ENCODE measurements around the gene GOLGB1. TPM values are rescaled to one million over a fixed set of nuclear protein-coding genes. Genes with fewer than 3 reads are reported as not detected.
"Not testable (repeated sequence)": the region's sequence is repeated elsewhere in the genome, so short reads cannot be mapped to it uniquely, and the experiment has no call there.

The GOLGB1 gene
- total RNA-seq = 10.5 and 20.7 TPM in 2 replicates

GRCh38 chr3:121749276-121750086, at the start of gene GOLGB1:
Gene GOLGB1 (minus strand): TSS chr3:121749741. CDS start chr3:121730971, 18,770 bp downstream.
- DNase-seq (ENCODE audit: low read depth) = peak; percentile 100
- no peak for TF ChIP-seq CTCF (conservative IDR thresholded peaks at IDR 0.05; ENCODE audit: low read depth, low read length)
- H3K4me3 ChIP-seq (ENCODE audit: low read depth, low read length) = peak within 1 kb of the TSS; percentile 88

GRCh38 chr3:121796970-121797369, 47.4 kb upstream of the GOLGB1 start:
- H3K4me3 ChIP-seq (ENCODE audit: low read depth, low read length) = no peak overlapping the region
- no peak for TF ChIP-seq CTCF (conservative IDR thresholded peaks at IDR 0.05; ENCODE audit: low read depth, low read length)

GRCh38 chr3:121794264-121794983, 44.9 kb upstream of the GOLGB1 start:
- no peak for TF ChIP-seq CTCF (conservative IDR thresholded peaks at IDR 0.05; ENCODE audit: low read depth, low read length)
- no peak overlapping the region for H3K4me3 ChIP-seq (ENCODE audit: low read depth, low read length)
- no peak for DNase-seq (ENCODE audit: low read depth)

More at GRCh38 chr3:121796970-121797369, 47.4 kb upstream of the GOLGB1 start:
- DNase-seq (ENCODE audit: low read depth) = no peak

GRCh38 chr3:121793078-121793477, 43.5 kb upstream of the GOLGB1 start:
- H3K4me3 ChIP-seq (ENCODE audit: low read depth, low read length) = no peak overlapping the region
- DNase-seq (ENCODE audit: low read depth) = no peak
- no peak for TF ChIP-seq CTCF (conservative IDR thresholded peaks at IDR 0.05; ENCODE audit: low read depth, low read length)

- no peak overlapping the region for H3K4me3 ChIP-seq (ENCODE audit: low read depth, low read length)
- DNase-seq (ENCODE audit: low read depth) = no peak
- no peak for TF ChIP-seq CTCF (conservative IDR thresholded peaks at IDR 0.05; ENCODE audit: low read depth, low read length)
Measured at GRCh38 chr3:121786485-121786884, 36.9 kb upstream of the GOLGB1 start.

- not testable (repeated sequence) for DNase-seq (ENCODE audit: low read depth); H3K4me3 ChIP-seq (ENCODE audit: low read depth, low read length)
Measured at GRCh38 chr3:121782784-121783183, 33.2 kb upstream of the GOLGB1 start.

GRCh38 chr3:121781611-121782010, 32.1 kb upstream of the GOLGB1 start:
- TF ChIP-seq CTCF (conservative IDR thresholded peaks at IDR 0.05; ENCODE audit: low read depth, low read length) = no peak
- peak; percentile 25 for DNase-seq (ENCODE audit: low read depth)

GRCh38 chr3:121775095-121775494, 25.6 kb upstream of the GOLGB1 start:
- not testable (repeated sequence) for H3K4me3 ChIP-seq (ENCODE audit: low read depth, low read length); DNase-seq (ENCODE audit: low read depth)

More at GRCh38 chr3:121781611-121782010, 32.1 kb upstream of the GOLGB1 start:
- H3K4me3 ChIP-seq (ENCODE audit: low read depth, low read length) = no peak overlapping the region

All from epithelial cell of proximal tubule (primary cell).